Measurements from ENCODE around the gene SRP68.

Gene SRP68

DNA sequence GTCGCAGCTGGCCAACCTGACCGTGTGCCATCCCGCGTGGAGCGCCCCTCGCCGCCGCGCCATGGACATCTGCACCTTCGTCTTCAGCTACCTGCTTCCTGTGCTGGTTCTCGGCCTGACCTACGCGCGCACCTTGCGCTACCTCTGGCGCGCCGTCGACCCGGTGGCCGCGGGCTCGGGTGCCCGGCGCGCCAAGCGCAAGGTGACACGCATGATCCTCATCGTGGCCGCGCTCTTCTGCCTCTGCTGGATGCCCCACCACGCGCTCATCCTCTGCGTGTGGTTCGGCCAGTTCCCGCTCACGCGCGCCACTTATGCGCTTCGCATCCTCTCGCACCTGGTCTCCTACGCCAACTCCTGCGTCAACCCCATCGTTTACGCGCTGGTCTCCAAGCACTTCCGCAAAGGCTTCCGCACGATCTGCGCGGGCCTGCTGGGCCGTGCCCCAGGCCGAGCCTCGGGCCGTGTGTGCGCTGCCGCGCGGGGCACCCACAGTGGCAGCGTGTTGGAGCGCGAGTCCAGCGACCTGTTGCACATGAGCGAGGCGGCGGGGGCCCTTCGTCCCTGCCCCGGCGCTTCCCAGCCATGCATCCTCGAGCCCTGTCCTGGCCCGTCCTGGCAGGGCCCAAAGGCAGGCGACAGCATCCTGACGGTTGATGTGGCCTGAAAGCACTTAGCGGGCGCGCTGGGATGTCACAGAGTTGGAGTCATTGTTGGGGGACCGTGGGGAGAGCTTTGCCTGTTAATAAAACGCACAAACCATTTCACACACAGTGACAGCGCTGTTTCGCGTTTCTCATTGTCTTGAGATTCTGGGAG, 4.7 kb upstream of the SRP68 start:
- no peak for TF ChIP-seq ZFP3 (CRISPR knock-in tag; IDR thresholded peaks at IDR 0.05)

GRCh38 chr17:76076146-76076764, 3.9 kb upstream of the SRP68 start:
- TF ChIP-seq ZNF8 (CRISPR knock-in tag; IDR thresholded peaks at IDR 0.05), result no peak
- TF ChIP-seq PPARA (CRISPR knock-in tag; IDR thresholded peaks at IDR 0.05; ENCODE audit: borderline replicate concordance), result no peak
- TF ChIP-seq TOX (CRISPR knock-in tag; IDR thresholded peaks at IDR 0.05; ENCODE audit: borderline replicate concordance), result no peak
- TF ChIP-seq ZFP3 (CRISPR knock-in tag; IDR thresholded peaks at IDR 0.05), result no peak
- no peak for TF ChIP-seq TSHZ2 (CRISPR knock-in tag; IDR thresholded peaks at IDR 0.05)
- TF ChIP-seq ZNF565 (CRISPR knock-in tag; conservative IDR thresholded peaks at IDR 0.05; ENCODE audit: low read depth), result no peak
- no peak for TF ChIP-seq CSRNP3 (CRISPR knock-in tag; IDR thresholded peaks at IDR 0.05)
- no peak for TF ChIP-seq CSDC2 (CRISPR knock-in tag; IDR thresholded peaks at IDR 0.05)
- TF ChIP-seq ZFP30 (CRISPR knock-in tag; IDR thresholded peaks at IDR 0.05), result no peak
- no peak for TF ChIP-seq ZNF70 (CRISPR knock-in tag; IDR thresholded peaks at IDR 0.05)
- no peak for TF ChIP-seq BACH2 (CRISPR knock-in tag; IDR thresholded peaks at IDR 0.05; ENCODE audit: borderline replicate concordance)
- TF ChIP-seq ISL1 (CRISPR knock-in tag; IDR thresholded peaks at IDR 0.05), result no peak
- ATAC-seq, result no peak

More for the DNA sequence above, 4.7 kb upstream of the SRP68 start:
- ATAC-seq, result no peak

DNA sequence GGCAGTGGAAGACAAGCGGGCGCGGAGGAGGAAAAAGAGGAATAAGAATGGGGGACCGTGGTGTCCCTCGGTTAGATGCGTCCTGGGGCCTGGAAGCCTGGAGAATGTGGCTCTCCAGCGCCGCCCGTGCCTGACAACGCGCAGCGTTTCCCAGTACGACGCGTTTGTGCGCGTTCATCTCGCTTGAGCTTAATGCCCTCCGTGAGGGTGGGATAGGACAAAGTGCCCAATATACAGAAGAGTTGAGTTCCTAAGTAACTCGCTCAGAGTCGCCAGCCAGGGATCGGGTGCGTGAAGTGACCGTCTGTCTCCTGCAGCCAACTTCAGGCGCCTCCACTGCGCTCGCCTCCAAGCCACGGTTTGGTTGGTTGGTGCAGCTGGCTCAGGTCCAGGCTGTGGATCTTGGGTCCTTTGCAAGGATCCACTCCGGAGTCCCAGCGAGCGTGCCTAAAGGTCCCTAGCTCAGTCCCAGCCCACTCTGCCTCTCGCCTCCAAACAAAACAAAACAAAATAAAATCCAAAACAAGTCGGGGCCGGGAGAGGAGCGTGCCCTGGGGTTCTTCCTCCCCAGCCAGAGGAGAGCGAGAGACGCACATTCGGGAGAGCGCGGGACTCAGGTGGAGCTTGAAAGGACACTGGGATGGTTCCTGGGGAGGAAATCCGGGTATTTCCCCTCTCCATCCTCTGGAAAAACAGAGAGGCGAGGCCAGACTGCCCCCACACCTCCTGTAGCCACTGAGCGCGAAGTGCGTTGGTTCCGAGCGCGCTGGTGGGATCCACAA, 3.2 kb upstream of the SRP68 start:
- no peak for TF ChIP-seq TSHZ2 (CRISPR knock-in tag; IDR thresholded peaks at IDR 0.05)
- no peak for TF ChIP-seq ZNF70 (CRISPR knock-in tag; IDR thresholded peaks at IDR 0.05)
- TF ChIP-seq ZFP30 (CRISPR knock-in tag; IDR thresholded peaks at IDR 0.05), result no peak
- TF ChIP-seq ZNF565 (CRISPR knock-in tag; conservative IDR thresholded peaks at IDR 0.05; ENCODE audit: low read depth), result no peak
- TF ChIP-seq RARB (CRISPR knock-in tag; IDR thresholded peaks at IDR 0.05), result no peak
- no peak for ATAC-seq

- ATAC-seq, result no peak
Measured at GRCh38 chr17:76074390-76075363, 2.4 kb upstream of the SRP68 start, which contains the start of gene GALR2. TSS of gene GALR2 (plus strand) at chr17:76074781. CDS start at chr17:76074884, 103 bp downstream.

More at GRCh38 chr17:76074390-76075363, 2.4 kb upstream of the SRP68 start, which contains the start of gene GALR2:
- no peak for TF ChIP-seq ZFP30 (CRISPR knock-in tag; IDR thresholded peaks at IDR 0.05)
